ENCODE results near the gene KLHDC3. TPM values are rescaled to one million over a fixed set of nuclear protein-coding genes. Genes with fewer than 3 reads are reported as not detected.

KLHDC3 gene, protein sequence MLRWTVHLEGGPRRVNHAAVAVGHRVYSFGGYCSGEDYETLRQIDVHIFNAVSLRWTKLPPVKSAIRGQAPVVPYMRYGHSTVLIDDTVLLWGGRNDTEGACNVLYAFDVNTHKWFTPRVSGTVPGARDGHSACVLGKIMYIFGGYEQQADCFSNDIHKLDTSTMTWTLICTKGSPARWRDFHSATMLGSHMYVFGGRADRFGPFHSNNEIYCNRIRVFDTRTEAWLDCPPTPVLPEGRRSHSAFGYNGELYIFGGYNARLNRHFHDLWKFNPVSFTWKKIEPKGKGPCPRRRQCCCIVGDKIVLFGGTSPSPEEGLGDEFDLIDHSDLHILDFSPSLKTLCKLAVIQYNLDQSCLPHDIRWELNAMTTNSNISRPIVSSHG
- total RNA-seq, result 66.3 to 96.9 TPM (median 90.3 TPM) in 3 replicates
- long read RNA-seq, transcript KLHDC3-202 (11 exons, 1,909 nt), result major isoform, 193 of 212 reads
- long read RNA-seq, partial matches to known transcripts, result 10 of 212 reads
- long read RNA-seq, other reads (novel, unspliced or antisense), result 7 of 212 reads

DNA sequence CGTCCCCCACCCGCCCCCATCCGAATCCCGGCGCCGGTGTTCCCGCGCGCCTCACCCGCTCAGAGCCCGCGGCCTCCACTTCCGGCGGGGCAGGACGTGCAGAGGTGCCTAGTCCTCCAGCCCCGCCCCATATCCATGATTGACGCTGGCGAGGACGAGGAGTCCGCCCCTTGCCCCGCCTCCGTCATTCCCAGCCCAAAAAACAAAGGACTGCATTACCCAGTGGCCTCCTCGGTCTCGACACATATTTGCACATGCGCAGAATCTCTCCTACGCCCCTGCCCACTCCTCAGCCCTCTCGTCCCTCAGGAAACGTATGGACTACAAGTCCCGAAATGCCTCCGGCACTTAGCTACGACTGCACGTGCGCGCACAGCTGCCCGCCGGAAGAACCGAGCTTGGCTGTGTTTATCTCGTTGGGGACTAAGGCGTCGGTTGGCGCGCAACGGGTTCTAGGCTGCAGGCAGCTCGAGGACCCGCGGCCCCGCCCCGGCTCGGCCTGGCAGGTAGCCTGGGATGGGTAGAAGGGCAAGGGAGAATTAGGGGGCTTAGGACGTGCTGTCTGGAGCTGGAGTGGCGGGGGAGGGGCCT, at the start of gene KLHDC3, which contains the start of gene MEA1:
Gene KLHDC3, plus strand, starts transcription at position 407 of the 591 bp plus-strand sequence. CDS start 2,944 bp downstream, outside the sequence.
Gene MEA1, minus strand, starts transcription at position 104 of the 591 bp plus-strand sequence. CDS start 133 bp downstream, outside the sequence.
- peaks cover 17% of the 10 kb centered on the region for H3K36me3 Mint-ChIP-seq (ENCODE audit: low read depth)
- peak; percentile 98 for DNase-seq (ENCODE audit: low spot score)

DNA sequence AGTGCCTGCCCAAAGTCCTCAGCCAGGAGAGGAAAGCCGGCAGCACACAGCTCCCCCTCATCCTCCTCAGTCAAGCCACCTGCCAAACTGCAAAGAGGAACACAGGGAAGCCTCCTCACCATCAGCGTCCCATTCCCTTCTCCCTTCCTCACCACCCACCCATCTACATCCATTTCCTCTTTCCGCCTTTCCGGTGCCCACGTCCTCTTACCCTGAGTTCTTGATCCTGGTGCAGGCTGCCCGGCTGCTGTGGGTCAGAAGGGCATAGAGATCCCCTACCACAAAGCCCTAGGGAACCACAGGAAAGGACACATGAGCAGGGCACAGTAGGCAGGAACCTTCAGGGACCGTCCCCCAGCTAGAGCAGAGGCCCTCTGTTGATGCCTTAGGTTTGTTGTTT, 47.5 kb upstream of the KLHDC3 start:
- H3K4me1 Mint-ChIP-seq (ENCODE audit: low read depth), result peaks cover 7% of the 10 kb centered on the region
- no peaks in the 10 kb centered on the region for H3K27me3 Mint-ChIP-seq (ENCODE audit: low read depth)
- H3K9me3 Mint-ChIP-seq (ENCODE audit: low read depth), result no peaks in the 10 kb centered on the region
- no peak for DNase-seq (ENCODE audit: low spot score)
- H3K27ac Mint-ChIP-seq (ENCODE audit: unreplicated experiment), result no peak overlapping the region
- no peak overlapping the region for H3K4me3 Mint-ChIP-seq (ENCODE audit: unreplicated experiment)
- peaks cover 11% of the 10 kb centered on the region for H3K36me3 Mint-ChIP-seq (ENCODE audit: low read depth)
- TF ChIP-seq, protein P1, sequence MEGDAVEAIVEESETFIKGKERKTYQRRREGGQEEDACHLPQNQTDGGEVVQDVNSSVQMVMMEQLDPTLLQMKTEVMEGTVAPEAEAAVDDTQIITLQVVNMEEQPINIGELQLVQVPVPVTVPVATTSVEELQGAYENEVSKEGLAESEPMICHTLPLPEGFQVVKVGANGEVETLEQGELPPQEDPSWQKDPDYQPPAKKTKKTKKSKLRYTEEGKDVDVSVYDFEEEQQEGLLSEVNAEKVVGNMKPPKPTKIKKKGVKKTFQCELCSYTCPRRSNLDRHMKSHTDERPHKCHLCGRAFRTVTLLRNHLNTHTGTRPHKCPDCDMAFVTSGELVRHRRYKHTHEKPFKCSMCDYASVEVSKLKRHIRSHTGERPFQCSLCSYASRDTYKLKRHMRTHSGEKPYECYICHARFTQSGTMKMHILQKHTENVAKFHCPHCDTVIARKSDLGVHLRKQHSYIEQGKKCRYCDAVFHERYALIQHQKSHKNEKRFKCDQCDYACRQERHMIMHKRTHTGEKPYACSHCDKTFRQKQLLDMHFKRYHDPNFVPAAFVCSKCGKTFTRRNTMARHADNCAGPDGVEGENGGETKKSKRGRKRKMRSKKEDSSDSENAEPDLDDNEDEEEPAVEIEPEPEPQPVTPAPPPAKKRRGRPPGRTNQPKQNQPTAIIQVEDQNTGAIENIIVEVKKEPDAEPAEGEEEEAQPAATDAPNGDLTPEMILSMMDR (IDR thresholded peaks at IDR 0.05), result no peak

More for the DNA sequence above, at the start of gene KLHDC3, which contains the start of gene MEA1:
- Mint-ChIP-seq H3K4me3 (ENCODE audit: unreplicated experiment) (peak within 1 kb of the TSS; percentile 96), H3K27me3 (ENCODE audit: low read depth) (no peaks in the 10 kb centered on the region), H3K27ac (ENCODE audit: unreplicated experiment) (peak within 1 kb of the TSS; percentile 96), H3K9me3 (ENCODE audit: low read depth) (no peaks in the 10 kb centered on the region), H3K4me1 (ENCODE audit: low read depth) (peaks cover 47% of the 10 kb centered on the region)
- TF ChIP-seq, protein P1 (IDR thresholded peaks at IDR 0.05), result no peak

DNA sequence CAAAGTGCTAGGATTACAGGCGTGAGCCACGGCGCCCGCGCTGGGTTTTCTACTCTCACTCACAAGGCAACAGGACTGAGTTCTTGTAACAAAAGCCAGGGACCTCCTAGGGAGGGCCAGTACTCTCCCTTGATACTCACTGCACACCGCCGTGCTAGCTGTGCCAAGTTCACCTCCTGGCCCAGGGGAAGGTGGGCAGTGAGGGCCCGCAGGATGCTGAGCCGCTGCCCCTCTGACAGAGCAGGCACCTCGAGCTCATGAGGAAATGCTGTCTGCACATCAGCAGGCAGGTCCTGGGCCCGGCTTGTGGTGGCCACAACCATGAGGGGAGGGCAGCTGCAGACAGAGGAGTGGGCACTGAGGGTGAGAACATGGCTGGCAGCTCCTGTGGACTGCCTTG, 46.8 kb upstream of the KLHDC3 start:
- Mint-ChIP-seq H3K4me1 (ENCODE audit: low read depth) (peaks cover 9% of the 10 kb centered on the region), H3K4me3 (ENCODE audit: unreplicated experiment) (no peak overlapping the region), H3K9me3 (ENCODE audit: low read depth) (no peaks in the 10 kb centered on the region), H3K27ac (ENCODE audit: unreplicated experiment) (no peak overlapping the region), H3K36me3 (ENCODE audit: low read depth) (peaks cover 9% of the 10 kb centered on the region), H3K27me3 (ENCODE audit: low read depth) (no peaks in the 10 kb centered on the region)
- DNase-seq (ENCODE audit: low spot score), result no peak
- TF ChIP-seq, protein P1 (IDR thresholded peaks at IDR 0.05), result no peak

DNA sequence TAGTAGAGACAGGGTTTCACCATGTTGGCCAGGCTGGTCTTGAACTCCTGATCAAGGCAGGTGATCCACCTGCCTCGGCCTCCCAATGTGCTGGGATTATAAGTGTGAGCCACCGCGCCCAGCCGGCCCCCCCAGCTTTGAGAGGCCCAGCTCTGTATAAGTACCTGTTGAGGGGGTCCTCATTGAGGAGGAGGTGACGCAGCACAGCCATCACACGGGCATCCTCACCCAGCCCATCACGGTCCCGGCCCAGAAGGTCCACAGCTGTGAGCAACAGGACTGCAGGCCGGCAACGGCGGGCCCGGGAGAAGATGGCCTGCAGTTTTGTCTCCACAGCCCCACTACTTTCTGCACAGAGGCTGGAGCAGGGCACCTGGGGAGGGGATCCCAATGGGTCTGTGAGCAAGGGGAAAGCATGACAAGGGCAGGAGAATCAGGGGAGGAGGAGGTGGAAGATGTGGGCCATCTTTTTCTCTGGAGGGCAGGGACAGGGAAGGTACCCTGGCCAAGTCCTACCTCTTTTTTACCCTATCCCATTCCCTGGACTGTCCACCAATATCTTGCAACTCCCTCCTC, 45.8 kb upstream of the KLHDC3 start:
- Mint-ChIP-seq H3K9me3 (ENCODE audit: low read depth) (no peaks in the 10 kb centered on the region), H3K27ac (ENCODE audit: unreplicated experiment) (no peak overlapping the region), H3K4me1 (ENCODE audit: low read depth) (peaks cover 9% of the 10 kb centered on the region), H3K27me3 (ENCODE audit: low read depth) (no peaks in the 10 kb centered on the region), H3K4me3 (ENCODE audit: unreplicated experiment) (no peak overlapping the region), H3K36me3 (ENCODE audit: low read depth) (peaks cover 7% of the 10 kb centered on the region)
- TF ChIP-seq, protein P1 (IDR thresholded peaks at IDR 0.05), result no peak
- DNase-seq (ENCODE audit: low spot score), result no peak

DNA sequence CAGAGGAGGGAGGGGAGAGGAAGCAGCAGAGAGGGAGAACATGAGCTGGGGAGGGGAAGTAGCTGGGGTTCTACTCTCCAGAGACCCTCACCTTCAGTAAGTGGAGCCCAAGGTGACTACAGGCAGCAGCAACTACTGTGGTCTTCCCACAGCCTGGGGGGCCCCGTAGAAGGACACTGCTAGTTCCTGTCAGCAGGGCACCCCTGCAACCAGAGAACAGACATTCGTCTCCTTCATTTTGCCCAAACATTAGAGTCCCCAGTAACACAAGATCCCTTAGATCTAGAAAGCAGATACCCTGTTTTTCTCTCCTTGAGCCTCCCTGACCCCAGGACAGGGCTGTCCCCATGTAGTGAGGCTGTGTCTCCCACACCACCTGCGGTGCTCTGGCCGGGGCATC, 45.3 kb upstream of the KLHDC3 start:
- Mint-ChIP-seq H3K27me3 (ENCODE audit: low read depth) (no peaks in the 10 kb centered on the region), H3K4me3 (ENCODE audit: unreplicated experiment) (no peak overlapping the region), H3K36me3 (ENCODE audit: low read depth) (peaks cover 8% of the 10 kb centered on the region), H3K4me1 (ENCODE audit: low read depth) (peaks cover 9% of the 10 kb centered on the region), H3K27ac (ENCODE audit: unreplicated experiment) (no peak overlapping the region), H3K9me3 (ENCODE audit: low read depth) (no peaks in the 10 kb centered on the region)
- DNase-seq (ENCODE audit: low spot score), result no peak
- TF ChIP-seq, protein P1 (IDR thresholded peaks at IDR 0.05), result no peak
